ENCODE measurements around the gene TRIM2.
A peak's percentile ranks its signal among the peaks of the same experiment; 100 is the strongest.
"Not testable (repeated sequence)": the region's sequence is repeated elsewhere in the genome, so short reads cannot be mapped to it uniquely, and the experiment has no call there.

Gene TRIM2

DNA sequence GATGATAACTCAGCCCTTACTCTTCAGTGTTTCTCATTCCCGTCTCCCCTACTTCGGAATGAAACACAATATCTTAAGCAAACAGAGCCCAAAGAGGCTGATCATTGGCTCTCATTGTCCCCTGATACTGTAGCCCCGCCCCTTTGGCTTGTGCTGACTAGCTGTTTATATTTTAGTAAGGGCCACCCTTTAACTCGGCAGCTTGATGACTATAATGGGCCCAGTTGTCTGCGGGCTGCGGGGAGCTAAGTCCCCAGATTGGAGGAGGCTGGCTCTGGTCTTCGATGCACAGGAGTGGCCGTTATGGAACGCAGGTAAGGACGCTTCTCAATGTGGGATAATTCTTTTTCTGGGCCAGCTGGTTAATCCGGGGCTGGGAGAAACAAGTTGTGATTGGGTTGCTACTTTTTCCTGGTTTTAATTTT, at the start of gene TRIM2:
TSS of gene TRIM2 (plus strand) at position 197 of the 425 bp plus-strand sequence. CDS start at position 285, 88 bp downstream.
- DNase-seq = peak; percentile 87

GRCh38 chr4:153155686-153156085, 48.6 kb upstream of the TRIM2 start:
- no peak for DNase-seq

- no peak for DNase-seq
Measured at GRCh38 chr4:153156263-153156662, 48.0 kb upstream of the TRIM2 start.

- DNase-seq = no peak
Measured at GRCh38 chr4:153156721-153157120, 47.5 kb upstream of the TRIM2 start.

GRCh38 chr4:153159016-153159415, 45.2 kb upstream of the TRIM2 start:
- no peak for DNase-seq

- no peak for DNase-seq
Measured at GRCh38 chr4:153159728-153160221, 44.5 kb upstream of the TRIM2 start.

GRCh38 chr4:153160821-153161220, 43.4 kb upstream of the TRIM2 start:
- DNase-seq = no peak

DNA sequence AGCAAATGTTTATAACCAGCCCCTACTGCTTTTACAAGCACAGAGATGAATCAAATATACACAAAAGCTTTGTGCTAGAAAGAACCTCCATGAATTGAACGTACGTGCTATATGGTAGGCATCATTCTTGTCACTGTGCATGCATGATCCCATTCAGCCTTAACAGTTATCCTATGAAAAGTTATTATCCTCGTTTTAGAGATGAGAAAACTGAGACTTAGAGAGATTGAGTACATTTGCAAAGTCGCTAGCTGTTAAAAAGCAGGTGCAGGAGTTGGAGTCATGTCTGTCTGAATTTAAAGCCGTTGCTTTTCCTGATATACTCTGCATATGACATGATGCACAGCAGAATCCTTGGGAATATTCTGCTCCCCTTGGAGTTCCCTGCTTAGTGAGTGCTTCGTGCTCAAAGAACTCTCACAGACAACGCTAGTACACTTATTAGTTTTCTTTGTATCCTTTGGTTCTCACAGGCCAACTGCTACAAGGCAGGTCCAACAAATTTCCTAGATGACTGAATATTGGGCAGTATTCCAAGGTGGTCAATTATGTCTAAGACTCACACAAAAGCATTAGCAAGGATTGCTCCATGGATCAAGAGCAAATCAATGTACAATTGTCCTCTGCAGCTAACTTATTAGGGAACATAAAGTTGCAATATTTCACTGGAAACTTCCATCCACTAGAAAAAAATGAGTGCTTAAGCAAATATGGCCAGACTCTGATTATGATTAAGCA, 42.8 kb upstream of the TRIM2 start:
- no peak for DNase-seq

GRCh38 chr4:153165236-153165635, 39.0 kb upstream of the TRIM2 start:
- DNase-seq = not testable (repeated sequence)

- DNase-seq = no peak
Measured at GRCh38 chr4:153166716-153167501, 37.3 kb upstream of the TRIM2 start.

DNA sequence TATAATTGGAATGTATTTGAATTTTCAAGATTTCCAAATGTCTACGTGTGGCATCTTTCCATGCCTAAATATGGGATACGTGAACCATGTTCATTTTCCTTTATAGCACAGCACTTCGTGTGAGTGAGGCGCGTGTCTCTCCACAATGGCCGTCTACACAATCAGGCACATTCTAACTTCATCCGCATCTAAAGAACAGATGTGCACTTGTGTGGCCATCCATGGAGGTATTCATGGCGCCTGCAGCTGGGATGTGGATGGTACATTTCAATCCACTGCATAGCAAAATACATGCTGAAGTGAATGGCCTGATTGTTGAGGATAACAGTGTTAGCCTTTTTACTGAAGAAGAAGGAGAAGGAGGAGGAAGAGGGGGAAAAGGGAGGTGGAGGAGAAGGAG, 34.5 kb upstream of the TRIM2 start:
- DNase-seq = no peak

GRCh38 chr4:153170407-153170806, 33.8 kb upstream of the TRIM2 start:
- DNase-seq = no peak

GRCh38 chr4:153174821-153175567, 29.2 kb upstream of the TRIM2 start:
- DNase-seq = no peak

DNA sequence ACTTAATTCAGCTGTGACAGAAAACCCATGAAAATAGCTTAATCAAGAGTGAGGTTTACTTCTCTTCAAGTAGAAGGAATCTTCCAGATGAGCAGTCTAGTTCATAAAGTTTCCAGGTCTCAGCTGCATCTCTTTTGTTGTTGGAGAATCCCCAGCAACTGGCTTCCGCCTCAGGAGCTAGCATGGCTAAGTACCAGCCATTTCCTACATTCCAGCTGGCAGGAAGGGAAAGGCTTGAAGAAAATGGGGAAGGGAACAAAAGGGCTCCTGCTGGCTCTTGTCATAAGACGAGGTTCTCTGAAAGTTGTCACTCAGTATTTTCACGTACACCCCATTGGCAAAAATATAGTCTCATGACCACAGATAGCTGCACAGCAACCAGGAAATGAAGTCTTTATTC, 27.3 kb upstream of the TRIM2 start:
- DNase-seq = no peak

DNA sequence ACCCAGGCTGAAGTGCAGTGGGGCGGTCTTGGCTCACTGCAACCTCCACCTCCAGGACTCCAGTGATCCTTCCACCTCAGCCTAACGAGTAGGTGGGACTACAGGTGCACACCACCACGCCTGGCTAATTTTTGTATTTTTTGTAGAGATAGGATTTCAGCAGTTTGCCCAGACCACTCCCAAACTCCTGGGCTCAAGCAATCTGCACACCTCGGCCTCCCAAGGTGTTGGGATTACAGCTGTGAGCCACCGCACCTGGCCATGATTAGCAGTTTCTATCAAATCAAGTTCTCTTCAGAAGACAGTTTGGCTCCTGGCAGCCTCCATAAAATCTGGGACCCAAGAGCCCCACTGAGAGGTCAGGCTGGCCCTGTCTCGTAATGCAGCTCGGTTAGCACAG, 26.4 kb upstream of the TRIM2 start:
- no peak for DNase-seq

GRCh38 chr4:153179100-153179499, 25.1 kb upstream of the TRIM2 start:
- no peak for DNase-seq

GRCh38 chr4:153181293-153181692, 22.9 kb upstream of the TRIM2 start:
- DNase-seq = no peak

- DNase-seq = no peak
Measured at GRCh38 chr4:153181700-153182099, 22.5 kb upstream of the TRIM2 start.

- no peak for DNase-seq
Measured at GRCh38 chr4:153183146-153183545, 21.1 kb upstream of the TRIM2 start.

DNA sequence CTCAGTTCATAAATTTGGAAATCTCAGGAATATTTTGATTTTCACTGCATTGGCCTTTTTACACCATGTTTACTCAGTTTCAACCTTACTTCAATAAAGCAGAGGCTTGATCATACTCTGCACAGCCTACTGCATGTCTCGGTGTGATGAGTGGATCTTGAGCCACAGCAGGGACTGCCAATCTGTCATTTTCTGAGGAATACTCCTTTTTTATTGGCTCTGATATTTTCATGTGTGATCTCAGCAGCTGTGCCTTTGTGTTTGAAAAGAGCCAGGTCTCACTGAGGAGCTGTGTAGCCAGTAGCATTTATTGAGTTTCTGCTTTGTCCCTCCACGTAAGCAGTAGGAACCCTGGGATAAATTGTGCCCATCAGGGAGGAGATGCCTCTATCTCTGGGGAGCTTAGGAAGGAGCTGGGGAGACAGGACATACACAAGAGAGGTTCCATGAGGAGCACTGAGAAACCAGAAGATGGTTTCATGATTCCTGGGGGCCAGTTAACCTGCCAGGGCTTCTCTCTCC, 18.9 kb upstream of the TRIM2 start:
- DNase-seq = no peak

- no peak for DNase-seq
Measured at GRCh38 chr4:153186046-153186728, 18.1 kb upstream of the TRIM2 start.

GRCh38 chr4:153189016-153189801, 15.0 kb upstream of the TRIM2 start:
- peak; percentile 69 for DNase-seq

Measured in eye (tissue), 1 donor.